DND-41 (cell line): ENCODE measurements around the gene TLK1.

Experiments
- ATAC-seq: fragments of 200-7000 bp; cut with Tn5 transposase; 3 replicates; pipeline ENCODE4 v1.9.1; 2021; ENCODE audit warnings: low read depth; ENCODE audit not compliant: insufficient read depth
- DNase-seq: peaks from one replicate; pipeline ENCODE4 v3.0.0-alpha.2; 2020
- H2AFZ ChIP-seq: 2 replicates; pipeline ENCODE4 v1.6.0; 2012; ENCODE audit warnings: low read depth, low read length
- H3K27ac ChIP-seq: 2 replicates; pipeline ENCODE4 v1.5.1; 2012; ENCODE audit warnings: low read length, inconsistent platforms
- H3K27me3 ChIP-seq: fragments of 200-600 bp; sonication (generic); 2 replicates; pipeline ENCODE4 v1.6.0; 2012; ENCODE audit warnings: low read length, mild to moderate bottlenecking, inconsistent platforms; ENCODE audit not compliant: insufficient read depth, poor library complexity
- H3K36me3 ChIP-seq: 2 replicates; pipeline ENCODE4 v1.5.1; 2012; ENCODE audit warnings: low read length, inconsistent platforms; ENCODE audit not compliant: insufficient read depth
- H3K4me1 ChIP-seq: 2 replicates; pipeline ENCODE4 v1.5.1; 2012; ENCODE audit warnings: mild to moderate bottlenecking, low read length; ENCODE audit not compliant: insufficient read depth
- H3K4me2 ChIP-seq: 2 replicates; pipeline ENCODE4 v1.6.0; 2012; ENCODE audit warnings: mild to moderate bottlenecking, moderate library complexity, low read length, inconsistent platforms; ENCODE audit not compliant: insufficient read depth
- H3K4me3 ChIP-seq, 2 experiments: fragments of 200-600 bp in 1 of 2; shearing (Covaris generic) in 1 of 2; 2 replicates each; pipeline ENCODE4 v1.5.1; 2012 to 2016; ENCODE audit warnings: inconsistent platforms in 2 of 2, low read length in 2 of 2, mild to moderate bottlenecking in 2 of 2, low read depth in 1 of 2, moderate library complexity in 1 of 2
- H3K79me2 ChIP-seq: 2 replicates; pipeline ENCODE4 v1.6.0; 2012; ENCODE audit warnings: low read length, inconsistent platforms; ENCODE audit not compliant: insufficient read depth
- H3K9ac ChIP-seq: 2 replicates; pipeline ENCODE4 v1.6.0; 2012; ENCODE audit warnings: low read depth, mild to moderate bottlenecking, inconsistent platforms, low read length, moderate library complexity
- H3K9me3 ChIP-seq: 2 replicates; pipeline ENCODE4 v1.5.1; 2012; ENCODE audit warnings: low read length, moderate library complexity, mild to moderate bottlenecking, inconsistent platforms; ENCODE audit not compliant: insufficient read depth, severe bottlenecking
- H4K20me1 ChIP-seq: 2 replicates; pipeline ENCODE4 v1.6.0; 2012; ENCODE audit warnings: low read length; ENCODE audit not compliant: insufficient read depth
- EZH2 ChIP-seq: IDR thresholded peaks from 3 replicates; pipeline ENCODE4 v1.6.1; 2012; ENCODE audit warnings: borderline replicate concordance, low read depth, mild to moderate bottlenecking, moderate library complexity, low read length, inconsistent platforms; ENCODE audit not compliant: severe bottlenecking
- TF ChIP-seq, protein P1 (sequence below): IDR thresholded peaks from 2 replicates; pipeline ENCODE4 v1.5.1; 2012; ENCODE audit warnings: borderline replicate concordance, low read length, moderate library complexity, mild to moderate bottlenecking; ENCODE audit not compliant: poor library complexity, severe bottlenecking; ENCODE audit errors: extremely low read depth

Gene TLK1

DNA sequence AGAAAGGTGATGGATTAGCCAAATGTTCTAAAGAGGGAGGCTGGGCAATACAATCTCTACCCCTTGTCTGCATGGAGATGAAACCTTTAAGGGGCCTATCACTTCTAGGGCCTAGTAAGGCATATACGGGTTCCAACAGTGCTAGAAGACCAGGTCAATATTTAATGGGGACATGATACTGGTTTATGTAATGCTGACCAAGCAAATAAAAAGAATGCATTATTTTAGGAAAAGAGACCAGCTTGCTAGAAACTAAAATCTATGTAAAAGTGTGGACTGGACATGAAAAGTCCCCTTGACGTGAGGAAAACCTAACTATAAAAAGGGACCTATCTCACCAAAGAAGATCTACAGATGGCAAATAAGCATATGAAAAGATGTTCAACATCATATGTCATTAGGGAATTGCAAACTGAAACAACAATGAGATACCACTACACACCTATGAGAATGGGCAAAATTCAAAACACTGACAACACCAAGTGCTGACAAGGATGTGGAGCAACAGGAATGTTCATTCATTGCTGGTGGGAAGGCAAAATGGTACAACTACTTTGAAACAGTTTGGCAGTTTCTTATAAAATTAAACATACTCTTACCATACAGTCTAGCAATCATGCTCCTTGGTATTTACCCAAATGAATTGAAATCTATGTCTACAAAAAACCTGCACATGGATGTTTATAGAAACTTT lies 45.9 kb upstream of the TLK1 start:
- Histone ChIP-seq H3K9ac (no peak overlapping the region), H2AFZ (no peak overlapping the region), H3K4me2 (no peak overlapping the region), H3K27me3 (no peaks in the 10 kb centered on the region), H3K4me1 (peaks cover 23% of the 10 kb centered on the region), H3K36me3 (no peaks in the 10 kb centered on the region), H4K20me1 (no peaks in the 10 kb centered on the region), H3K27ac (no peak overlapping the region), H3K79me2 (no peaks in the 10 kb centered on the region), H3K9me3 (no peaks in the 10 kb centered on the region), H3K4me3 (no peak overlapping the region)
- no peak for ATAC-seq
- no peak for DNase-seq
- TF ChIP-seq EZH2, result no peak
- TF ChIP-seq, protein P1, sequence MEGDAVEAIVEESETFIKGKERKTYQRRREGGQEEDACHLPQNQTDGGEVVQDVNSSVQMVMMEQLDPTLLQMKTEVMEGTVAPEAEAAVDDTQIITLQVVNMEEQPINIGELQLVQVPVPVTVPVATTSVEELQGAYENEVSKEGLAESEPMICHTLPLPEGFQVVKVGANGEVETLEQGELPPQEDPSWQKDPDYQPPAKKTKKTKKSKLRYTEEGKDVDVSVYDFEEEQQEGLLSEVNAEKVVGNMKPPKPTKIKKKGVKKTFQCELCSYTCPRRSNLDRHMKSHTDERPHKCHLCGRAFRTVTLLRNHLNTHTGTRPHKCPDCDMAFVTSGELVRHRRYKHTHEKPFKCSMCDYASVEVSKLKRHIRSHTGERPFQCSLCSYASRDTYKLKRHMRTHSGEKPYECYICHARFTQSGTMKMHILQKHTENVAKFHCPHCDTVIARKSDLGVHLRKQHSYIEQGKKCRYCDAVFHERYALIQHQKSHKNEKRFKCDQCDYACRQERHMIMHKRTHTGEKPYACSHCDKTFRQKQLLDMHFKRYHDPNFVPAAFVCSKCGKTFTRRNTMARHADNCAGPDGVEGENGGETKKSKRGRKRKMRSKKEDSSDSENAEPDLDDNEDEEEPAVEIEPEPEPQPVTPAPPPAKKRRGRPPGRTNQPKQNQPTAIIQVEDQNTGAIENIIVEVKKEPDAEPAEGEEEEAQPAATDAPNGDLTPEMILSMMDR, result no peak

DNA sequence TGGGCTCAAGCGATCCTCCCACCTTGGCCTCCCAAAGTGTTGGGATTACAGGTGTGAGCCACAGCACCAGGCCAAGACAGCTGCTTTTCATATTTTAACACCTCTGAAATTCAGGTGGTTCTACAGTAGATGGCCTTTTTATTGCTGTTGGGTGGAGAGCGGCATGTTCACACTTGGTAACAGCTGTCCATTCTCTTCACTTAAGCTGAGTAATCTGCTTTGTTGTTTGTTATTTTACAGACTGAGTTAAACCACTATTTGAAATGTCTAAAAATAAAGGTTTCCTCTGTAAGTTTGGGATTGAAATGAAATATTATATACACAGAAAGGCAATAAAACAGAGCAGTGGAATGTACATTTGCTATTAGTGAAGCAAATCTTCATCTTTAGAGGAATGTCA lies 44.9 kb upstream of the TLK1 start:
- no peak overlapping the region for H3K9ac ChIP-seq
- H3K4me2 ChIP-seq, result no peak overlapping the region
- H3K27ac ChIP-seq, result no peak overlapping the region
- TF ChIP-seq, protein P1, result no peak
- TF ChIP-seq EZH2, result no peak
- DNase-seq (no peak), ATAC-seq (no peak)
- no peaks in the 10 kb centered on the region for H3K9me3 ChIP-seq
- H3K27me3 ChIP-seq, result no peaks in the 10 kb centered on the region
- H3K4me3 ChIP-seq, result no peak overlapping the region
- peaks cover 13% of the 10 kb centered on the region for H3K4me1 ChIP-seq
- no peaks in the 10 kb centered on the region for H3K36me3 ChIP-seq
- no peak overlapping the region for H2AFZ ChIP-seq
- no peaks in the 10 kb centered on the region for H4K20me1 ChIP-seq
- H3K79me2 ChIP-seq, result no peaks in the 10 kb centered on the region

DNA sequence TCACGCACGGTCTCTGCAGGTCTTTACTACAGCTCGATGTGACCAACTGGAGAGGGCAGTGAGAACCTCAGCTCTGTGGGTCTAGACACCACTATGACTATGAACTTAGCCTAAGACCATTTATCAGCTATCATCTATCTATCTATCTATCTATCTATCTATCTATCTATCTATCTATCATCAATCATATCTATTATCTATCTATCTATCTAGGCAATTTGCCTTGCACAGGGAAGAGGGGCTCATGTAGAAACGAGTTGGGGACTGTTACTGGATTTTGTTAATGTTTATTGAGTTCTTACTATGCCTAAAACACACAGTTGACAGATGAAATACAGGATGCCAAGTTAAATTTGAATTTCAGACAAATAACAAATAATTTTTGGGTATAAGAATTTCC lies 41.1 kb upstream of the TLK1 start:
- no peak overlapping the region for H3K4me3 ChIP-seq
- no peak overlapping the region for H3K4me2 ChIP-seq
- no peak overlapping the region for H3K9ac ChIP-seq
- no peak overlapping the region for H2AFZ ChIP-seq
- no peaks in the 10 kb centered on the region for H4K20me1 ChIP-seq
- no peaks in the 10 kb centered on the region for H3K36me3 ChIP-seq
- no peaks in the 10 kb centered on the region for H3K9me3 ChIP-seq
- TF ChIP-seq, protein P1, result no peak
- no peak for TF ChIP-seq EZH2
- DNase-seq (no peak), ATAC-seq (no peak)
- H3K27ac ChIP-seq, result no peak overlapping the region
- no peaks in the 10 kb centered on the region for H3K27me3 ChIP-seq
- no peaks in the 10 kb centered on the region for H3K79me2 ChIP-seq
- no peaks in the 10 kb centered on the region for H3K4me1 ChIP-seq
